GM13977 (cell line): ENCODE measurements around the gene SNX18.

Source experiments
- DNase-seq: peaks from one replicate; pipeline ENCODE4 v3.0.0; 2012; ENCODE audit warnings: low spot score
- CTCF ChIP-seq: IDR thresholded peaks from 2 replicates; pipeline ENCODE4 v1.5.1; 2012; ENCODE audit warnings: mild to moderate bottlenecking, control low read depth; ENCODE audit not compliant: insufficient read depth; ENCODE audit errors: extremely low read depth, missing control alignments
- in situ Hi-C: fragments of 300-500 bp; cut with MboI; formaldehyde crosslinking; loops from one replicate; pipeline ENCODE4 v1.12.0; 2022; ENCODE audit warnings: low sequenced_read_pairs, low pct_unique_long_range_greater_than_20kb, mixed read lengths, inconsistent platforms; ENCODE audit not compliant: unreplicated experiment

Gene SNX18

DNA sequence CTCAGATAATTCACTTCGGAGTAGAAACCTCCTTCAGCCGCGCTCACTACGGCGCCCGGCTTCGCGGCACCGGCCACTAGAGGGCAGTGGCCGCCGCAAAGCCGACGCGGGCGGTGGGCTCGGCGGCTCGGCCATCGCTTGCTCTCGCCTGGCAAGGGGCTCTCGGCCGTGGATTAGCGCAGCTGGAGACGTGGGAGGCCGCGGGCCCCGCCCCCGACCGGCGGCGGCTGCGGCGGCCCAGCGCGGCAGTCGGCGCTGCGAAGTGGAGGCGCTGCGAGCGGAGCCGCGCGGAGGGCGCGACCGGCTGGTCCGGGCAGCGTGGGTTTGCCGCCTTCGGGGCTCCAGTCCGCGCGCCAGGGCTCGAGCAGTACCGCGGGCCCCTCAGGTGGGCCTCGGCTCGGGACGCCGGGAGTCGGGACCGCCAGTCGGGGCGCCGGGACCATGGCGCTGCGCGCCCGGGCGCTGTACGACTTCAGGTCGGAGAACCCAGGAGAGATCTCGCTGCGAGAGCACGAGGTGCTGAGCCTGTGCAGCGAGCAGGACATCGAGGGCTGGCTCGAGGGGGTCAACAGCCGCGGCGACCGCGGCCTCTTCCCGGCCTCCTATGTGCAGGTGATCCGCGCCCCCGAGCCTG lies at the start of gene SNX18:
SNX18 (plus strand) TSS at position 248 of the 634 bp plus-strand sequence; CDS start at position 442, 194 bp downstream.
- DNase-seq: peak; percentile 97
- peak; percentile 97 for TF ChIP-seq CTCF
- in situ Hi-C loops: no loop called here

GRCh38 chr5:54469622-54470021 lies 47.9 kb upstream of the SNX18 start:
- in situ Hi-C loops: no loop called here
- no peak for TF ChIP-seq CTCF
- peak; percentile 34 for DNase-seq

- no peak for DNase-seq
- in situ Hi-C loops: no loop called here
- no peak for TF ChIP-seq CTCF
Observed at GRCh38 chr5:54470128-54470527, 47.4 kb upstream of the SNX18 start.

DNA sequence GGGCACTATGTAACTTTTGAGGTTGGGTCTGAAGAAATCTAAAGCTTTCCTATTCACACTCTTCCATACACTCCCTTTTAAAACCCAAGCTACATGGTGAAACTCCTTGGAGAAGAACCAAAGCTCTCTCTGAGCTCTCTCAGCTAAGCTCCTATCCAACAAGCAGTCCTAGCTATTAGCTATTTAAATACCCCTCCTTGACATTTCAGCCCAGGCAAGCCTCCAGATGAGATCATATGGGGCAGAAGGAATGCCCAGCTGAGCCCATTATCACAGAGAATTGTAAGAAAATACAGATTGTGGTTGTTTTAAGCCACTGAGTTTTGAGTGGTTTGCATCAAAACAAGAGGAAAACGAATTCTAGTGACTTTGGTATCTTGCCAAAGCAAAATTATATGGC lies 46.9 kb upstream of the SNX18 start:
- no peak for DNase-seq
- no peak for TF ChIP-seq CTCF
- in situ Hi-C loops: no loop called here

DNA sequence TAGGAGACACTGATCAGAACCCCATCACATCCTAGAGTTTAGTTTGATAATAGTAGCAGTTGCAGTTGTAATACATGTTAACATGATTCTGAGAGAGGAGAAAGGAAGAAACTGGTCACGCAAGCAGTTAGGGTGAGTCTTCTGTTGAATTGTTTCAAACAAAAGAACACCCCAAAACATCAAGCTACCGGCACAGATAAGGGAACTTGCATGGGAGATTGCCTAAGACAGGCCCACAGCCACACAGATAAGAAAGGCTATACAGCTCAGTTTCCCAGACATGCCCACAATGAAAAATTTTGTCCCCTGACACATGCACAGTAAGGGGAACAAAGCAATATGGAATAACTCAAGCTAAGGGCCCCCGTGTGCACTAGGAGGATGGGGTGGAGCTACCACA lies 46.2 kb upstream of the SNX18 start:
- no peak for DNase-seq
- TF ChIP-seq CTCF: no peak
- in situ Hi-C loops: no loop called here

GRCh38 chr5:54476682-54477081 lies 40.9 kb upstream of the SNX18 start:
- in situ Hi-C loops: no loop called here
- no peak for DNase-seq
- TF ChIP-seq CTCF: no peak
